Activated CD4-positive, alpha-beta T cell treated with anti-CD3 and anti-CD28 coated beads for 36 hours (primary cell): Measurements from ENCODE around the gene PI4KB. TPM values are rescaled to one million over a fixed set of nuclear protein-coding genes. Genes with fewer than 3 reads are reported as not detected.

Experiments
- ATAC-seq: fragments of 200-7000 bp; cut with Tn5 transposase; one replicate; pipeline ENCODE4 v1.10.0; 2021; ENCODE audit warnings: mild to moderate bottlenecking, moderate library complexity
- CTCF ChIA-PET: fragments of 350-600 bp; sonication (Branson Sonifier 250); formaldehyde crosslinking; loops from one replicate; lab custom pipeline; 2021; ENCODE audit warnings: antibody characterized with exemption; lab: Charles Lee
- POLR2A ChIA-PET: fragments of 350-600 bp; sonication (Branson Sonifier 250); formaldehyde crosslinking; loops from one replicate; lab custom pipeline; 2021; ENCODE audit warnings: antibody characterized with exemption, inconsistent platforms; lab: Charles Lee
- DNase-seq: peaks from one replicate; pipeline ENCODE4 v3.0.0-alpha.2; 2020
- H3K27ac Mint-ChIP-seq: one replicate; pipeline ENCODE4 v1.8.0; 2021; ENCODE audit warnings: mixed read lengths
- H3K27me3 Mint-ChIP-seq: one replicate; pipeline ENCODE4 v1.8.0; 2021; ENCODE audit warnings: mixed read lengths
- H3K36me3 Mint-ChIP-seq: one replicate; pipeline ENCODE4 v1.8.0; 2021; ENCODE audit warnings: low read depth, mixed read lengths
- H3K4me1 Mint-ChIP-seq: one replicate; pipeline ENCODE4 v1.8.0; 2021; ENCODE audit warnings: mixed read lengths
- H3K4me3 Mint-ChIP-seq: one replicate; pipeline ENCODE4 v1.8.0; 2021; ENCODE audit warnings: mild to moderate bottlenecking, moderate library complexity, mixed read lengths
- H3K9me3 Mint-ChIP-seq: one replicate; pipeline ENCODE4 v1.8.0; 2021; ENCODE audit warnings: low read depth, mixed read lengths
- intact Hi-C, 2 experiments: fragments of 100-400 bp; cut with DNase I in 1 of 2; cut with micrococcal nuclease in 1 of 2; formaldehyde crosslinking; loops; one replicate each; pipeline versions ENCODE4 v1.14.2 to v1.15.1; 2022 to 2024; cut with DNase I, micrococcal nuclease
- total RNA-seq, 2 experiments: library from RNA; stranded (reverse); gene quantifications; one replicate each; pipeline ENCODE4 v1.2.3, GENCODE V29; 2021

Gene PI4KB
- total RNA-seq, 2 experiments from 2014 or later = 53.0 to 54.5 TPM

DNA sequence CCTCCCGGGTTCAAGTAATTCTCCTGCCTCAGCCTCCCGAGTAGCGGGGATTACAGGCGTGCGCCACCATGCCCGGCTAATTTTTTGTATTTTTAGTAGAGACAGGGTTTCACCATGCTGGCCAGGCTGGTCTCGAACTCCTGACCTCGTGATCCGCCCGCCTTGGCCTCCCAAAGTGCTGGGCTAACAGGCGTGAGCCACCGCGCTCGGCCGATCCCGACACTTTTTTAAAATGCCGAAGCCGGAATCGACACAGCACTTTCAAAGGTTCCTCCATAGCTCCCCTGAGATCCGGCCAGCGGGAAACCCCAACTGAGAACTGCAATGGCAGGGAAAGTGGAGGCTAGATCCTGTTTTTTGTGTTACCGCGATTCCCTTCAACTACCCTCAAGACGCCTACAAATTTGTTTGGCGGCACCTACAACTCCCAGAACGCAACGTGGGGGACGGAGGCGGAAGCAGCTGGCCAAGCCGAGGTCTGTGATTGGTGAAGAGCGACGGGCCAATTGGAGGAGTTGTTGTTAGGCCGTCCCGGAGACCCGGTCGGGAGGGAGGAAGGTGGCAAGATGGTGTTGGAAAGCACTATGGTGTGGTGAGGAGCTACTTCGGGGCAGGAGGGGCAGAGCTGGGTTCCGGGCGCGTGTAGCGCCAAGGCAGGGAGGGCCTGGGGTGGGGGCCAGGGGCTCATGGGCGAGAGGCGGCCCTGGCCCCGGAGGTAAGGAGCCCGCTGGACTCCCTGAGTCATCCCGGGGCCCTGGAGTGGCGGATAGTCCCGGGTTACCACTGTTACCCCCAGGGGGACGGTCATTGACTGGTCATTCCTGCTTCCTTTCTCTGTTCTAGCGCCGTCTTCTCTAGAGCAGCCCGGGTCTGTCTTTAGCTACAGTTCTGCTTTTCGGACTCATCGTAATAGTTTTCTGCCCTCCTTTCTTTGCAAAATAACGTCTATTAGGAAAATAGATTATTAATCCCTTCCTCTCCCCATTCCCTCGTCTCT, 72.7 kb downstream of the PI4KB start, which contains the start of gene PSMD4:
TSS of gene PSMD4 (plus strand) at position 518 of the 997 bp plus-strand sequence. CDS start at position 567, 49 bp downstream.
- H3K9me3 Mint-ChIP-seq = no peaks in the 10 kb centered on the region
- CTCF ChIA-PET = interaction anchor here (0.6 to 4.5 kb wide), 12 partner anchors 27 to 154 kb away, joined by 3 to 33 read pairs (median 4); partner anchors contain the start of genes LYSMD1, VPS72 and ZNF687

DNA sequence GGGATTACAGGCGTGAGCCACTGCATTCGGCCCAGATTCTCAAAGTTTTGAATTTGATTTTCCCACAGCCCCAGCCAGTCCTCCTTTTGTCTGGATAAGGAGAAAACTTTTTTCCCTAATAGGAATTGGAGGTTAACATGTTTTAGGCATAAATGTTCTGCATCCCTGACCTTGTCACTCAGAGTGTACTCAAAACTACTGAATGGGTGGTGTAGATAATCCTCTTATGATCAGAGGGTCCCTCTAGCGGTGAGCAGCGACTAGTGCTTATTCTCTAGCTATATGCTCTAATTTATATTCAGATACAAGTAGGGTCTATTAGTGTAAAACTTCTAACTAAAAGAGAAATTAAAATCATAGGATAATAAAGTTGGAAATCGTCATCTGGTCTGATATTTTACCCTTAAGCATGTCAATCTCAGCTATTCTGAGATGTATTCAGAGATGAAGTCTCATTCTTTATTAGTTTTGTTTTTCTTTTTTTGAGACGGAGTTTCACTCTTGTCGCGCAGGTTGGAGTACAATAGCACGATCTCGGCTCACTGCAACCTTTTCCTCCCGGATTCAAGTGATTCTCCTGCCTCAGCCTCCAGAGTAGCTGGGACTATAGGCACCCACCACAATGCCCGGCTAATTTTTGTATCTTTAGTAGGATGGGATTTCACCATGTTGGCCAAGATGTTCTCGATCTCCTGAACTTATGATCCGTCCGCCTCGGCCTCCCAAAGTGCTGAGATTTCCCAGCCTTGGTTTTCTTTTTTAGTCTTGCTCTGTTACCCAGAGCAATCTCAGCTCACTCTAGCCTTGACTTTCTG, 75.4 kb downstream of the PI4KB start:
- DNase-seq (peak; percentile 79), ATAC-seq (peak; percentile 47)
- intact Hi-C loops = loop anchor here (1.0 to 2.0 kb wide), 3 partner anchors 56 to 153 kb away; no protein-coding TSS in a partner anchor
- POLR2A ChIA-PET = interaction anchor here (0.6 to 1.3 kb wide), 8 partner anchors 16 to 382 kb away, joined by 3 to 12 read pairs (median 4); partner anchors contain the start of gene PI4KB
- Mint-ChIP-seq H3K27me3 (no peaks in the 10 kb centered on the region), H3K4me3 (no peak overlapping the region), H3K27ac (no peak overlapping the region), H3K4me1 (peaks cover 17% of the 10 kb centered on the region), H3K9me3 (no peaks in the 10 kb centered on the region), H3K36me3 (peaks cover 37% of the 10 kb centered on the region)
- CTCF ChIA-PET = interaction anchor here (0.5 to 4.5 kb wide), 37 partner anchors 9 to 215 kb away, joined by 3 to 33 read pairs (median 4); partner anchors contain the start of genes BNIPL, TNFAIP8L2, VPS72 and ZNF687

More for the DNA sequence above, 72.7 kb downstream of the PI4KB start, which contains the start of gene PSMD4:
- peaks cover 29% of the 10 kb centered on the region for H3K36me3 Mint-ChIP-seq
- DNase-seq = peak; percentile 96
- peak within 1 kb of the TSS; percentile 96 for H3K4me3 Mint-ChIP-seq
- ATAC-seq = peak; percentile 95
- peaks cover 27% of the 10 kb centered on the region for H3K4me1 Mint-ChIP-seq
- H3K27ac Mint-ChIP-seq = peak within 1 kb of the TSS; percentile 96
- POLR2A ChIA-PET = interaction anchor here (0.7 to 2.2 kb wide), 10 partner anchors 23 to 236 kb away, joined by 3 to 17 read pairs (median 5); partner anchors contain the start of genes PI4KB, TNFAIP8L2, VPS72 and ZNF687
- H3K27me3 Mint-ChIP-seq = no peaks in the 10 kb centered on the region
- intact Hi-C loops = loop anchor here (1.0 to 2.0 kb wide), 11 partner anchors 23 to 625 kb away; partner anchors contain the start of genes PIP5K1A (in 2 of the 2), SCNM1 (in 2 of the 2), ENSA (in 1 of the 2) and GABPB2 (in 1 of the 2)

DNA sequence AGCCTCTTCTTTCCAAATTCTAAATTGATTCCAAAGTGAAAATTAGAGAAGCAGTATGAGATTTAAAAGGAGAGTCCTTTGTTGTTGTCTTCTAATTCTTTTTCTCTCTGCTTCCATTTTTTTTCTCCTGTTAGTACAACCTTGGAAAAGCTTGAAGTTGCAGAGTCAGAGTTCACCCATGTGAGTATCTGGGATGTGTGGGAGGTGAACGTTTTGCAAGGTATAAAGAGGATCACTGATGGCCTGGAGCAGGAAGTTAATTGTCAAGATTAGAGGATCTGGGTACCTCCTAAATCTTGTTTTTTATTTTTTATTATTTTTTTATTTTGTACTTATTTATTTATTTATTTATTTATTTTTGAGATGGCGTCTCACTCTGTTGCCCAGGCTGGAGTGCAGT, 80.4 kb downstream of the PI4KB start:
- no peak overlapping the region for H3K27ac Mint-ChIP-seq
- H3K36me3 Mint-ChIP-seq = peaks cover 59% of the 10 kb centered on the region
- ATAC-seq = no peak
- no peaks in the 10 kb centered on the region for H3K9me3 Mint-ChIP-seq
- POLR2A ChIA-PET = no interaction called here
- no peaks in the 10 kb centered on the region for H3K4me1 Mint-ChIP-seq
- CTCF ChIA-PET = interaction anchor here (0.6 to 1.4 kb wide), 4 partner anchors 10 to 588 kb away, joined by 3 to 4 read pairs (median 4); no protein-coding TSS in a partner anchor
- intact Hi-C loops = no loop called here
- no peaks in the 10 kb centered on the region for H3K27me3 Mint-ChIP-seq
- no peak for DNase-seq
- no peak overlapping the region for H3K4me3 Mint-ChIP-seq

DNA sequence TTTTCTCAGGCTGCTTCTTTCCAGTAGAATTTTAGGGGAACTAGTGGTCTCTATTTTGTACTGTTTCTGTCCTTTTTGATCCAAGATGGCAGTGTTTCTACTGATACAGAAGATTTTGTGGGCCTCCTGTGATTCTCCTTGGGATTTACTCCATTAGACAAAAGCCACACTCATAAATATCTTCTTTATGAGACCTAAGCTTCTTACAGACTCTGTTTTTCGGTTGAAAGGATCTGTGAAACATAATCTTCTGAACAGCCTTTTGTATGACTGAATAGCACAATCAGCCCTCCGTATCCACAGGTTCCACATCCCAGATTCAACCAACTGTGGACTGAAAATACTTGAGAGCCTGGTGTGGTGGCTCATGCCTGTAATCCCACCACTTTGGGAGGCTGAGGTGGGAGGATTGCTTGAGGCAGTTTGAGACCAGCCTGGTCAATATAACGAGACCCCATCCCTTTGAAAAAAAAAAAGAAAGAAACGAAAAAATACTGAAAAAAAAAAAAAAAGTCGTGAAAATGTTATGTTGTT, 83.5 kb downstream of the PI4KB start:
- intact Hi-C loops = no loop called here
- DNase-seq (no peak), ATAC-seq (no peak)
- ChIA-PET POLR2A (no interaction called here), CTCF (interaction anchor here (0.7 kb wide), 1 partner anchor 87 kb away, joined by 3 read pairs; the partner anchor contains the start of gene TNFAIP8L2)
- Mint-ChIP-seq H3K4me3 (no peak overlapping the region), H3K4me1 (no peaks in the 10 kb centered on the region), H3K27me3 (no peaks in the 10 kb centered on the region), H3K36me3 (peaks cover 66% of the 10 kb centered on the region), H3K27ac (no peak overlapping the region), H3K9me3 (no peaks in the 10 kb centered on the region)

DNA sequence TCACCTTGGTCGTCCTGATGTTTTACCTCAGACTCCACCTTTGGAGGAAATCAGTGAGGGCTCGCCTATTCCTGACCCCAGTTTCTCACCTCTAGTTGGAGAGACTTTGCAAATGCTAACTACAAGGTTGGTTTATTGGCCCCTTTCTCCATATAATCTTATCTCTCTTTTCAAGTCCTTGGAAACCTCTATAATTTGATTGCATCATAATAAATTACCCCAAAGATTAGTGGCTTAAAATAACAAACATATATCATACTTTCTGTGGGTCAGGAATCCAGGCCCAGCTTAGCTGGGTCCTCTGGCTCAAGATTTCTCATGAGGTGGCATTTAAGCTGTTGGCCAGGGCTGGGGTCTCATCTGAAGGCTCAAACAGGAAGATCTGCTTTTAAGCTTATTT, 84.8 kb downstream of the PI4KB start:
- Mint-ChIP-seq H3K9me3 (no peaks in the 10 kb centered on the region), H3K27me3 (no peaks in the 10 kb centered on the region), H3K4me1 (peaks cover 3% of the 10 kb centered on the region), H3K4me3 (no peak overlapping the region), H3K36me3 (peaks cover 66% of the 10 kb centered on the region), H3K27ac (peak overlapping the region; percentile 38)
- ATAC-seq = no peak
- ChIA-PET POLR2A (no interaction called here), CTCF (interaction anchor here (0.6 to 1.6 kb wide), 2 partner anchors 10 to 165 kb away, joined by 3 to 16 read pairs; no protein-coding TSS in a partner anchor)
- no peak for DNase-seq
- intact Hi-C loops = no loop called here

Other genes with a start within 250 kb of the PI4KB start
- gene SEMA6C, start 180.8 kb downstream of the PI4KB start, total RNA-seq = 1 to 10 TPM; 3.2 to 3.5 TPM
- gene TNFAIP8L2, start 170.8 kb downstream of the PI4KB start, total RNA-seq = 10 to 100 TPM; 18.4 to 19.2 TPM
- gene LYSMD1, start 161.5 kb downstream of the PI4KB start, total RNA-seq = 1 to 10 TPM; 4.3 to 5.1 TPM
- 10 to 100 TPM; 64.3 to 90.8 TPM for gene SCNM1, start 161.3 kb downstream of the PI4KB start, total RNA-seq
- 1 to 10 TPM in 1 of 2 experiments, under 1 TPM in 1; 0.69 to 2.3 TPM for gene TMOD4, start 151.4 kb downstream of the PI4KB start, total RNA-seq
- 10 to 100 TPM; 77.1 to 77.8 TPM for gene VPS72, start 137.2 kb downstream of the PI4KB start, total RNA-seq
- 10 to 100 TPM; 74.5 to 85.1 TPM for gene PIP5K1A, start 128.9 kb downstream of the PI4KB start, total RNA-seq
- gene PSMD4, start 72.7 kb downstream of the PI4KB start, total RNA-seq = 100 to 1,000 TPM; 187 to 243 TPM
- 10 to 100 TPM; 27.2 to 30.1 TPM for gene ZNF687, start 45.1 kb downstream of the PI4KB start, total RNA-seq
- 10 to 100 TPM; 47.6 to 50.4 TPM for gene RFX5, start 19.8 kb upstream of the PI4KB start, total RNA-seq
- gene SELENBP1, start 45.3 kb upstream of the PI4KB start, total RNA-seq = not detected
- gene PSMB4, start 72.2 kb upstream of the PI4KB start, total RNA-seq = 100 to 1,000 TPM; 315 to 351 TPM
- 100 to 1,000 TPM in 1 of 2 experiments, 10 to 100 TPM in 1; 81.3 to 104 TPM for gene POGZ, start 132.1 kb upstream of the PI4KB start, total RNA-seq
- 1 to 10 TPM in 1 of 2 experiments, under 1 TPM in 1; 0.67 to 1.4 TPM for gene CGN, start 184.0 kb upstream of the PI4KB start, total RNA-seq
- gene TUFT1, start 212.9 kb upstream of the PI4KB start, total RNA-seq = 1 to 10 TPM; 3.2 TPM